Inflammatory macrophage treated with lipopolysaccharide for 4 hours (primary cell): Measurements from ENCODE around the gene STARD13.
A peak's percentile ranks its signal among the peaks of the same experiment; 100 is the strongest.
"Not testable (repeated sequence)": the region's sequence is repeated elsewhere in the genome, so short reads cannot be mapped to it uniquely, and the experiment has no call there.

Source experiments
- DNase-seq: peaks from one replicate; pipeline ENCODE4 v3.0.0-alpha.2; 2020

The STARD13 gene

GRCh38 chr13:33168321-33168960 lies 117.1 kb downstream of the STARD13 start:
- DNase-seq = no peak

GRCh38 chr13:33167491-33167890 lies 118.1 kb downstream of the STARD13 start:
- no peak for DNase-seq

GRCh38 chr13:33165787-33166186 lies 119.8 kb downstream of the STARD13 start:
- no peak for DNase-seq

GRCh38 chr13:33164331-33164730 lies 121.2 kb downstream of the STARD13 start:
- DNase-seq = no peak

DNA sequence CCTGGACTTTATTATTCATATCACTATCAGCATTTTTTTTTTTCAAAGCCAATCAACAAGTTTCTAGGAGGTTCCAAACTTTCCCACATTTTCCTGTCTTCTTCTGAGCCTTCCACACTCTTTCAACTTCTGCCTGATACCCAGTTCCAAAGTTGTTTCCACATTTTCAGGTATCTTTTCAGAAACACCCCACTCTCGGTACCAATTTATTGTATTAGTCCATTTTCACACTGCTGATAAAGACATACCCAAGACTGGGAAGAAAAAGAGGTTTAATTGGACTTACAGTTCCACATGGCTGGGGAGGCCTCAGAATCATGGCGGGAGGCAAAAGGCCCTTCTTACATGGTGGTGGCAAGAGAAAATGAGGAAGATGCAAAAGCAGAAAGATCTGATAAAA lies 122.8 kb downstream of the STARD13 start:
- not testable (repeated sequence) for DNase-seq

- no peak for DNase-seq
Observed at GRCh38 chr13:33158816-33159215, 126.7 kb downstream of the STARD13 start.

GRCh38 chr13:33158271-33158670 lies 127.3 kb downstream of the STARD13 start:
- DNase-seq = no peak

- no peak for DNase-seq
Observed at GRCh38 chr13:33154911-33155310, 130.6 kb downstream of the STARD13 start.

DNA sequence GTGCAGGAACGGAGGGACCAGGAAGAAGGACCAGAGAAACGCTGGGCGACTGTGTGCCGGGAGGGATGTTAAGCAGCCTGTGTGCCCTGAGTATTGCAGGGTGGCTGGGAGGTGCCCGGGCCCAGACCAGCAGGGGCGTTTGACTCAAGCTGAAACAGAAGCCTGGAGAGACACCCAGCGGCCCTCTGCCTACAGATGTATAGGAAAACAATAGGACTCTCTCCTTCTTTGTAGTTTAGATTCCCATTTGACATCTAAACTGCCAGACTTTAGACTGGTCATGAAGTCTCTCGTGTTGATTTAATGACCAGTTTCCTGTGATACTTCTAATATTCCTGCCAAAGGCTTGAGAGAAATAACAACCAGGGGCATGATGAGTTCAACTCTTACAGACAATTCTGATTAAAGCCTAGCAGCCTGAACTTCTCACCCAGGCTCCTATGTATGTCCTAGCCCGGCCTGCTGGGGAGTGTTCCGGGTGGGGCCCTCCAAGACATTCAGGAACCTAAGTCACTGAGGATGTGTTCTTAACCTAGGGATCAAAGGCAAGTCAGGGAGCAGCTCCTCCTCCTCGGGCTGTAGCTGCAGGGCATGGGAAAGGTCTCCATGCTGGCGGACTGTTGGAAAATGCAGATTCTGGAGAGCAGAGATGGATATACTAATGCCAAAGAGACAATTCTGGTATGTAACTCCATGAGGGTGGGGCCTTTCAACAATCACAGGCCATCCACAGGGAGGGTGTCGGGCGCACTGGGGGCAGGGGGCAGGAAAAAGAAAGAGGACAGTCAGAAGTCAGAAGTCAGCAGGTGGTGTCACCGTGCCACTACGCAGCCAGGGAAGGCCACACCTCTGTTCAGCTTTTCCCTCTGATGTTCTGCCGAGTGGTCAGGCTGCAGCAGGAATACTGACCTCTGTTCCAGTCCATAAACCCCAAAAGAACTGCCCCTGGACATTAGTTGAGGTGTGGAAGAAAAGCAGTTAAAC lies 131.8 kb downstream of the STARD13 start:
- DNase-seq = no peak

- no peak for DNase-seq
Observed at GRCh38 chr13:33152389-33152788, 133.2 kb downstream of the STARD13 start.

DNA sequence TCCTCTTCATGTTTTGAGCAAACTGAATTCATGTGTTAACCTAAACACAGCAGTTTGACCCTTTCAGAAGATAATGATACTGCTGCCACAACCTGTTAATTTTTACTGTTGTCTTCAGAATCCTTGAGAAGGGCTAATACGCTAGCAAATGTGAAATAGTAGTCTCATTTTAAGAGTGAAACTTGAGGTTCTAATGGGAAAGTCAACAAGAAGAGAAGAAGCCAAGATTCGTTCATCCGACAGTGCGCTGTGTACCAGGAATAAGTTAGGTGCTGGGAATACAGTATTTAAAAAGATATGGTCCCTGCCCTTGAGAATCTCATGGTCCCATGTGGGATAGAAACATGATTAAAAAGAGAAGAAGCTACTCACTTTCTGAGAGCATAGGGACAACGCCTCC lies 134.9 kb downstream of the STARD13 start:
- DNase-seq = no peak

DNA sequence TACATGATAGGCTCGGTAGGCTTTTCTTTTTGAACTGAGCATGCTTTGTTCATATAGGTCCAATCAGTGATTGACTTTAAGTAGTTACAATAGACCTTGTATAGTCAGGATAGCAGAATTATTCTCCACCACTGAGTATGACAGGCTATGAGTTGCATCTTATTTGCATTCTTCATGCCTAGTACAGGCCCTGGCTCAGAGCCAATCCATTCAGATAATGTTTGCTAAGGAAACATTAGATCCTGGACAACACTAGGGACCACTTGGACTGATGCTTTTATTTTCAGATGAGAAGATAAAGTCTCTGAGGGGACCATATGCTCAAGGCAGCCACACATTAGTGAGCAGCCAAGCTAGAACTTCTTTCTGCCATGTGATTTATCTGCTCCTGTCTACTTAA lies 135.4 kb downstream of the STARD13 start:
- no peak for DNase-seq

DNA sequence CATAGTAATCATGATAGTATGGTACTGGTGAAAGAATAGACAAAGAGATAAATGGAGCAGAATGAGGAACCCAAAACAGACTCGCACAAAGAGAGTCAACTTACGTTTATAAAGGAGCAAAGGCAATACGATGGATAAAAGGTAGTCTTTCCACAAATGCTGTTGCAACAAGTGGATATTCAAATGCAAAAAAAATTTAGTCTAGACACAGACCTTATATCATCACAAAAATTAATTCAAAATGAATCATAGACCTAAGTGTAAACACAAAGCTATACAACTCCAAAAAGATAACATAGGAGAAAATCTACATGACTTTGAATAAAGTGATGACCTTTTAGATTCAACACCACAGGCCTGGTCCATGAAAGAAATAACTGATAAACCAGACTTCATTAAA lies 137.7 kb downstream of the STARD13 start:
- DNase-seq = no peak

GRCh38 chr13:33146843-33147611 lies 138.5 kb downstream of the STARD13 start:
- DNase-seq = peak; percentile 68

GRCh38 chr13:33145667-33146066 lies 139.9 kb downstream of the STARD13 start:
- no peak for DNase-seq

- DNase-seq = no peak
Observed at GRCh38 chr13:33144358-33144784, 141.2 kb downstream of the STARD13 start.

DNA sequence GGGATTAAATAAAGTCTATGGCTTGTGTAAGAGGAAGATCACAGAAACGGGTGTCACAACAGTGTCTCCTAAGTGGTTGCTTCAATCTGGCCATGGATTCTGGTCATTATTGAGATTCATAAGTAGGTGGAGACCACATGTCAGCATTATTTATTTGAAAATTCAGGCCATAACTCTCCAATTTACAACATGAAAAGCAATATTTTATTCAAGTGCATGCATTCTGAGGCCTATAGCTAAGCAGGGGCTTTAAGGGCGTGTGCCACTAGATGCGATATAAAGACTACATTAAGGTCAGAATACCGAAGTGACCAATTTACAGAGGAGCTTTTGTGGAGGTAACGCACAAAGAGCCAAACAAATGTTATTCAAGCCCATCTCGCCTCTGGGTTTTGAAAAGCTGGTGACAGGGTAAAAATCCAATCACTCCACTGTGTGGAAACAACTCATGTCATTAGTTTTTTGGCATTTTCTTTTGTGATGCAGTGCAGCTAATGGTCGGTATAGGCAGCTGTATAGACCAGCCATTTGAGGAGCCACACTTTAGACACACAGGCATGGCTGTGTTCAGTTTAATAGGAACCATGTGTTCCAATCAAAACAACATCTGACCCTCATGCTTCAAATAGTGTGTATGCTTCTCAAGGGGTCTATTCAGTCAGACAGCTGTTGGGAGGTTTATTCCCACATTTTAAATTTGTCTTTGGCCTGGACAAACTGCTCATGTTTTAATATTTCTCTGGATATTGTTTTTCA lies 145.6 kb downstream of the STARD13 start:
- no peak for DNase-seq

- no peak for DNase-seq
Observed at GRCh38 chr13:33139184-33139583, 146.4 kb downstream of the STARD13 start.

DNA sequence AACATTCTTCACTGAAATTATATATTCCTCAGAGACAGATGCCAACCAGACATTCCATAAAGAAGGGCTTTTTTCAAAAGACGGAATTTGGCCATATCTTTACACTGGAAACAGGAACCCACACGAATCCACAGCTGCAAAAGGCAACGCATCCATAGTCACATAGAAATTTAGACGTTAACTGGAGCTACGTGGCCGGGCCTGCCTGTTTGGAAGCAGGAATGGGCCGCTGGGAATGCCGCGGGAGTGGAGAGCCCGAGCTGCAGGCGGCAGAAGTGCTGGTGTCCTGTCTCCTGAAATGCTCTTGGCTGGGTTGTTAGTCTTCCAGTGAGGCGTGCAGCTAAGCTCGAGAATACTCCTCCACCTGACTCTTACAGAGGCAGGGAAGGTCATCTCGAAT lies 147.1 kb downstream of the STARD13 start:
- no peak for DNase-seq

- DNase-seq = no peak
Observed at GRCh38 chr13:33137721-33138120, 147.8 kb downstream of the STARD13 start.

DNA sequence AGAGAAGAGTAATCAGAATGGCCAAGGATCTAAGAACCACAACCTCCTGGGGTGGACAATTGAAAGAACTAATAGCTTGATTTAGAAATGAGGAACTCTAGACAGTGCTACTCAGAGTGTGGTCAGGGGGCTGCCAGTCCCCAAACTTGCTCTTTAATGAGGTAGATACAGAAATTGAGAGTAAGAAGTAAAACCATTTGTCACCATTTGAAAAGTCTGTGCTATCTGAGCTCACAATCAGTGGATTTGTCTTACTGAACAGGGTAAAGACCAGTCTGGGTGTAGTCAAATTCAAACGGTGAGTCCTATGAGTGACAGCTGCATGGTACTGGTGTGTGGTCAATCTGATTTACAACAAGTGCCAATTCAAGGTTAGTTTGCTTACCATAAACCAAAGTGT lies 150.5 kb downstream of the STARD13 start:
- DNase-seq = no peak

DNA sequence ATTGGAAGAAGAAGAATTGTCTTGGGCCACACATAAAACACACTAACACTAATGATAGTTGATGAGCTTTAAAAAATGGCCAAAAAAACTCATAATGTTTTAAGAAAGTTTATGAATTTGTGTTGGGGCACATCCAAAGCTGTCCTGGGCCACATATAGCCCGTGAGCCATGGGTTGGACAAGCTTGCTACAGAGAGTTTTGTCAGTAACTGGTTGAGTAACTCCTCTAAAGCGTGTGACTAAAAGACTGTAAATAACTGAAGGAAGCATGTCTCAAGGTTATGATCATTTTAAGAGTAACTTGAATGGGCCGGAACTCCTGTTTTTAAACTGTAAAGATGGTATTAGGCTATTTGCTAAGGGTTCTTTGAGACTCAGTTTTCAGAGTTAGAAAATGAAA lies 151.3 kb downstream of the STARD13 start:
- DNase-seq = peak; percentile 5
